NCI-H1048 (cell line): Measurements from ENCODE around the gene EEF2K.
"Not testable (repeated sequence)": the region's sequence is repeated elsewhere in the genome, so short reads cannot be mapped to it uniquely, and the experiment has no call there.

Experiments
- DNase-seq: peaks from one replicate; lab custom pipeline; 2025; lab: John Stamatoyannopoulos, UW

The EEF2K gene

GRCh38 chr16:22213236-22213635 lies 7.2 kb downstream of the EEF2K start:
- no peak for DNase-seq

GRCh38 chr16:22213801-22214200 lies 7.7 kb downstream of the EEF2K start:
- no peak for DNase-seq

GRCh38 chr16:22214402-22214801 lies 8.3 kb downstream of the EEF2K start:
- DNase-seq = no peak

GRCh38 chr16:22214889-22215288 lies 8.8 kb downstream of the EEF2K start:
- DNase-seq = no peak

- no peak for DNase-seq
These were observed 10.2 kb downstream of the EEF2K start for GRCh38 chr16:22216191-22216831.

GRCh38 chr16:22216832-22217225 lies 10.8 kb downstream of the EEF2K start:
- DNase-seq = not testable (repeated sequence)

GRCh38 chr16:22217890-22218730 lies 12.0 kb downstream of the EEF2K start:
- DNase-seq = no peak

GRCh38 chr16:22219389-22220068 lies 13.5 kb downstream of the EEF2K start:
- no peak for DNase-seq

GRCh38 chr16:22220069-22220440 lies 14.0 kb downstream of the EEF2K start:
- no peak for DNase-seq

GRCh38 chr16:22220714-22221113 lies 14.6 kb downstream of the EEF2K start:
- DNase-seq = no peak

- DNase-seq = no peak
These were observed 15.9 kb downstream of the EEF2K start for GRCh38 chr16:22222006-22222405.

GRCh38 chr16:22222998-22223397 lies 16.9 kb downstream of the EEF2K start:
- no peak for DNase-seq

- no peak for DNase-seq
These were observed 19.0 kb downstream of the EEF2K start for GRCh38 chr16:22225060-22225459.

GRCh38 chr16:22229889-22230288 lies 23.8 kb downstream of the EEF2K start:
- DNase-seq = no peak

GRCh38 chr16:22232277-22233036 lies 26.4 kb downstream of the EEF2K start:
- DNase-seq = no peak

- DNase-seq = no peak
These were observed 26.9 kb downstream of the EEF2K start for GRCh38 chr16:22233037-22233372.

GRCh38 chr16:22235839-22236745 lies 30.0 kb downstream of the EEF2K start:
- no peak for DNase-seq

GRCh38 chr16:22239131-22239805 lies 33.2 kb downstream of the EEF2K start:
- no peak for DNase-seq

- no peak for DNase-seq
These were observed 34.1 kb downstream of the EEF2K start for GRCh38 chr16:22240023-22240710.

GRCh38 chr16:22250522-22250921 lies 44.4 kb downstream of the EEF2K start:
- no peak for DNase-seq
